Endothelial cell of umbilical vein (primary cell): ENCODE data around the gene MACROH2A2. TPM values are rescaled to one million over a fixed set of nuclear protein-coding genes. Genes with fewer than 3 reads are reported as not detected.

Experiments used
- BruUV-seq: library from RNA; stranded (reverse); fragments of 400-500 nt; replicated peaks from 2 replicates; lab custom pipeline; 2021; lab: Mats Ljungman, UMichigan
- CTCF ChIA-PET: fragments of 300-600, 350-600 bp; sonication (Branson Sonifier 250); formaldehyde crosslinking; loops from one replicate; lab custom pipeline; 2021; ENCODE audit warnings: antibody characterized with exemption, inconsistent platforms; lab: Charles Lee
- POLR2A ChIA-PET: fragments of 300-600, 350-600 bp; sonication (Branson Sonifier 250); formaldehyde crosslinking; loops from one replicate; lab custom pipeline; 2021; ENCODE audit warnings: antibody characterized with exemption, inconsistent platforms; lab: Charles Lee
- DNase-seq: peaks from one replicate; pipeline ENCODE4 v3.0.0-alpha.2; 2011; ENCODE audit warnings: low read depth, low spot score
- FAIRE-seq: peaks from 2 replicates; lab custom pipeline; 2011; peaks lifted over from hg19 to GRCh38; lab: Jason Lieb, UNC
- H2AFZ ChIP-seq: 2 replicates; pipeline ENCODE4 v1.6.0; 2012; ENCODE audit warnings: low read depth, low read length, control low read depth, inconsistent platforms
- H3K27ac ChIP-seq: 2 replicates; pipeline ENCODE4 v1.5.1; 2011; ENCODE audit warnings: low read depth, mild to moderate bottlenecking, control low read depth, low read length, moderate library complexity; ENCODE audit not compliant: insufficient read depth
- H3K27me3 ChIP-seq, 2 experiments: 2 replicates each; pipeline versions ENCODE4 v1.6.0 to v1.6.1; 2011; ENCODE audit warnings: low read length in 2 of 2, mixed read lengths in 1 of 2; ENCODE audit not compliant: control insufficient read depth in 2 of 2, insufficient read depth in 2 of 2
- H3K36me3 ChIP-seq, 2 experiments: 2 replicates in 1 of 2; 3 replicates in 1 of 2; pipeline ENCODE4 v1.5.1; 2011; ENCODE audit warnings: low read length in 2 of 2, mild to moderate bottlenecking in 1 of 2, moderate library complexity in 1 of 2; ENCODE audit not compliant: control insufficient read depth in 2 of 2, insufficient read depth in 2 of 2; ENCODE audit errors: extremely low read depth in 1 of 2
- H3K4me1 ChIP-seq: 3 replicates; pipeline ENCODE4 v1.5.1; 2011; ENCODE audit warnings: mild to moderate bottlenecking, low read length; ENCODE audit not compliant: control insufficient read depth, insufficient read depth; ENCODE audit errors: extremely low read depth
- H3K4me2 ChIP-seq: 2 replicates; pipeline ENCODE4 v1.6.1; 2011; ENCODE audit warnings: low read length, control low read depth, mixed read lengths; ENCODE audit not compliant: insufficient read depth
- H3K4me3 ChIP-seq, 3 experiments: fragments of 200-600 bp in 1 of 3; sonication (generic), shearing (Covaris generic) in 1 of 3; replicated peaks in 1 of 3; 2 replicates each; pipeline ENCODE4 v1.5.1; 2011 to 2016; ENCODE audit warnings: control low read depth in 3 of 3, low read length in 3 of 3, mild to moderate bottlenecking in 2 of 3, inconsistent platforms in 1 of 3, low read depth in 1 of 3, moderate library complexity in 1 of 3; ENCODE audit not compliant: insufficient read depth in 1 of 3
- H3K79me2 ChIP-seq: 2 replicates; pipeline ENCODE4 v1.6.0; 2012; ENCODE audit warnings: low read length, inconsistent platforms; ENCODE audit not compliant: control insufficient read depth, insufficient read depth
- H3K9ac ChIP-seq: replicated peaks from 2 replicates; pipeline ENCODE3; 2011; ENCODE audit warnings: low read length, control low read depth; ENCODE audit not compliant: insufficient read depth; ENCODE audit errors: extremely low read depth
- H3K9me1 ChIP-seq: replicated peaks from 3 replicates; pipeline ENCODE4 v1.6.0; 2011; ENCODE audit warnings: mild to moderate bottlenecking, low read length; ENCODE audit not compliant: control insufficient read depth, insufficient read depth; ENCODE audit errors: extremely low read depth
- H3K9me3 ChIP-seq: replicated peaks from 2 replicates; pipeline ENCODE4 v1.5.1; 2012; ENCODE audit warnings: low read length, inconsistent platforms; ENCODE audit not compliant: control insufficient read depth, insufficient read depth
- H4K20me1 ChIP-seq: replicated peaks from 2 replicates; pipeline ENCODE3; 2011; ENCODE audit warnings: mild to moderate bottlenecking, low read length; ENCODE audit not compliant: control insufficient read depth, insufficient read depth; ENCODE audit errors: extremely low read depth
- CTCF ChIP-seq, 2 donors: IDR thresholded peaks; 1 replicate in 1 of 2; 2 replicates in 1 of 2; pipeline ENCODE4 v1.5.1; 2011; ENCODE audit warnings: low read length in 2 of 2, mild to moderate bottlenecking in 2 of 2, moderate library complexity in 2 of 2, control low read depth in 1 of 2, inconsistent platforms in 1 of 2, low read depth in 1 of 2; ENCODE audit not compliant: insufficient read depth in 1 of 2; ENCODE audit errors: extremely low read depth in 1 of 2
- EZH2 ChIP-seq: IDR thresholded peaks from 2 replicates; pipeline ENCODE4 v1.6.1; 2012; ENCODE audit warnings: borderline replicate concordance, low read depth, mild to moderate bottlenecking, moderate library complexity, low read length, inconsistent platforms; ENCODE audit not compliant: severe bottlenecking
- FOS ChIP-seq: IDR thresholded peaks from 2 replicates; pipeline ENCODE4 v1.6.1; 2011; ENCODE audit warnings: mild to moderate bottlenecking, low read length, moderate library complexity, borderline replicate concordance; ENCODE audit not compliant: insufficient read depth
- GATA2 ChIP-seq: IDR thresholded peaks from 2 replicates; pipeline ENCODE4 v1.7.0; 2011; ENCODE audit warnings: low read depth, mild to moderate bottlenecking, moderate library complexity, mixed read lengths, low read length; ENCODE audit not compliant: insufficient read length, insufficient read depth
- JUN ChIP-seq: IDR thresholded peaks from 2 replicates; pipeline ENCODE4 v1.6.1; 2011; ENCODE audit warnings: borderline replicate concordance, low read depth; ENCODE audit not compliant: insufficient read length, insufficient read depth
- MYC ChIP-seq: IDR thresholded peaks from one replicate; pipeline ENCODE4 v1.6.1; 2011; ENCODE audit warnings: mild to moderate bottlenecking, low read depth, low read length
- POLR2A ChIP-seq: IDR thresholded peaks from 2 replicates; pipeline ENCODE4 v1.6.1; 2012; ENCODE audit warnings: low read depth, mild to moderate bottlenecking, control low read depth, low read length
- POLR2AphosphoS5 ChIP-seq: IDR thresholded peaks from 2 replicates; pipeline ENCODE4 v1.6.1; 2012; ENCODE audit warnings: low read depth, mild to moderate bottlenecking, control low read depth, low read length, moderate library complexity; ENCODE audit not compliant: insufficient read depth
- dilution Hi-C: fragments of 300-500 bp; cut with MboI; formaldehyde crosslinking; loops from one replicate; pipeline ENCODE4 v1.15.0; 2019; ENCODE audit warnings: low sequenced_read_pairs; ENCODE audit not compliant: extremely low pct_ligation_motif_present
- intact Hi-C: fragments of 100-400 bp; cut with micrococcal nuclease; formaldehyde crosslinking; loops from one replicate; pipeline ENCODE4 v1.10.0; 2022
- polyA plus RNA-seq, 4 experiments: library from polyadenylated mRNA; depleted of rRNA in 3 of 4; stranded (reverse) in 3 of 4; unstranded in 1 of 4; fragments of >200 nt; gene quantifications; 2 replicates each; pipeline versions ENCODE4 v1.2.1 to v1.2.3, GENCODE V29; 2011 to 2012; ENCODE audit warnings: missing spikeins in 1 of 4
- total RNA-seq: library from RNA; stranded (reverse); gene quantifications from 2 replicates; pipeline ENCODE4 v1.2.3, GENCODE V29; 2021
- TF ChIP-seq, protein P1 (sequence below): IDR thresholded peaks from 2 replicates; pipeline ENCODE4 v1.6.1; 2011; ENCODE audit not compliant: insufficient read depth, insufficient read length

Gene MACROH2A2
- total and polyA plus RNA-seq, 2 donors (not counting 3 experiments of a cell fraction or from before 2014, with no cell fraction given), result 0.08 TPM; not detected in 1

DNA sequence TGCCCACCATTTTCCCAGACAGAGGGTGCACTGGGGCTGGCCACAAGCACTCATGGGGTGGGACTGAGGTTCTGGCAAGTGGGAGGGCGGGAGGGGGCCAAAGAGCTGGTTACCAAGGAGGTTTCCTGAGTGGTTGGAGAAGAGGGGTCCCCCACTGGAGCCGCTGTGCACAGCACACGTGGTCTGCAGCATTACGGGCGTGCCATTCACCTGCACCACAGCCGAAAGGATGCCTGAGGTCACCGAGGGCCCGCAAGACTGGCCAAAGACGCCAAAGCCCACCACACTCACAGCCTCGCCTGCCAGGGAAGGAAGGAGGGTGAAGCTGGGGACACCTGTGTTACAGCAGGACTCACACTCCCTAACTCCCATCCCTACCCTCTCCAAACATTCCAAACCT is 89.9 kb downstream of the MACROH2A2 start:
- no peaks in the 10 kb centered on the region for H3K9me3 ChIP-seq
- H3K36me3 ChIP-seq, result no peaks in the 10 kb centered on the region
- no TSS peak for BruUV-seq
- intact Hi-C loops (no loop called here), dilution Hi-C loops (no loop called here)
- ChIA-PET CTCF (interaction anchor here (1.0 to 5.9 kb wide), 3 partner anchors 9 to 26 kb away, joined by 3 to 35 read pairs (median 3); no protein-coding TSS in a partner anchor), POLR2A (no interaction called here)
- no peak overlapping the region for H3K9ac ChIP-seq
- H3K27me3 ChIP-seq, result no peaks in the 10 kb centered on the region
- FAIRE-seq (no peak), DNase-seq (no peak)
- no peak overlapping the region for H2AFZ ChIP-seq
- no peak overlapping the region for H3K4me3 ChIP-seq
- TF ChIP-seq POLR2A, result no peak
- no peak for TF ChIP-seq FOS
- no peak for TF ChIP-seq JUN
- TF ChIP-seq CTCF (IDR thresholded peaks at IDR 0.05; ENCODE audit: extremely low read depth in 1 of 2, insufficient read depth in 1 of 2, low read depth in 1 of 2, low read length in 2 of 2), result no peak
- no peak for TF ChIP-seq EZH2
- TF ChIP-seq, protein P1, sequence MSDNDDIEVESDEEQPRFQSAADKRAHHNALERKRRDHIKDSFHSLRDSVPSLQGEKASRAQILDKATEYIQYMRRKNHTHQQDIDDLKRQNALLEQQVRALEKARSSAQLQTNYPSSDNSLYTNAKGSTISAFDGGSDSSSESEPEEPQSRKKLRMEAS, result no peak
- no peak for TF ChIP-seq MYC
- TF ChIP-seq POLR2AphosphoS5, result no peak
- TF ChIP-seq GATA2, result no peak
- H3K27ac ChIP-seq, result no peak overlapping the region
- no peak overlapping the region for H3K4me2 ChIP-seq
- H3K9me1 ChIP-seq, result no peaks in the 10 kb centered on the region
- no peaks in the 10 kb centered on the region for H4K20me1 ChIP-seq
- H3K4me1 ChIP-seq, result peaks cover 11% of the 10 kb centered on the region
- peaks cover 4% of the 10 kb centered on the region for H3K79me2 ChIP-seq
